GM12878 (cell line): ENCODE measurements around the gene PCDHGC3. TPM values are rescaled to one million over a fixed set of nuclear protein-coding genes. Genes with fewer than 3 reads are reported as not detected.

ENCODE experiments used
- ATAC-seq: fragments of 200-7000 bp; cut with Tn5 transposase; 3 replicates; pipeline ENCODE4 v1.9.1; 2020; ENCODE audit warnings: mild to moderate bottlenecking, moderate library complexity
- BruUV-seq: library from RNA; stranded (reverse); fragments of 400-500 nt; replicated peaks from 2 replicates; lab custom pipeline; 2021; lab: Mats Ljungman, UMichigan
- CTCF ChIA-PET: fragments of 300-600 bp; sonication (Branson Sonifier 250); formaldehyde crosslinking; extraction: SDS; loops from one replicate; lab custom pipeline; 2021; ENCODE audit warnings: inconsistent platforms; lab: Yijun Ruan, JAX
- POLR2A ChIA-PET: fragments of 350-600 bp; formaldehyde crosslinking; extraction: SDS; loops from one replicate; lab custom pipeline; 2021; ENCODE audit warnings: inconsistent platforms; lab: Charles Lee
- RAD21 ChIA-PET: fragments of 300-600 bp; sonication (Branson Sonifier 250); formaldehyde crosslinking; loops from one replicate; lab custom pipeline; 2023; ENCODE audit warnings: antibody characterized with exemption; ENCODE audit not compliant: unreplicated experiment; lab: Charles Lee
- SMC1A ChIA-PET: fragments of 300-600 bp; sonication (Branson Sonifier 250); formaldehyde crosslinking; loops from one replicate; lab custom pipeline; 2023; ENCODE audit not compliant: unreplicated experiment, uncharacterized antibody; lab: Charles Lee
- DNase-seq: peaks from one replicate; pipeline ENCODE4 v3.0.0-alpha.2; 2011; ENCODE audit warnings: low read depth, low spot score
- FAIRE-seq: peaks from 3 replicates; lab custom pipeline; 2011; peaks lifted over from hg19 to GRCh38; lab: Jason Lieb, UNC
- H2AFZ ChIP-seq: 2 replicates; pipeline ENCODE4 v1.6.0; 2011; ENCODE audit warnings: low read depth, low read length, control low read depth; ENCODE audit not compliant: control insufficient read depth
- H3K27ac ChIP-seq: 2 replicates; pipeline ENCODE4 v1.5.1; 2011; ENCODE audit warnings: control low read depth; ENCODE audit not compliant: control insufficient read depth, insufficient read depth
- H3K27me3 ChIP-seq, 2 experiments: replicated peaks in 1 of 2; 2 replicates each; pipeline versions ENCODE4 v1.6.0 to v1.6.1; 2011; ENCODE audit warnings: low read length in 1 of 2; ENCODE audit not compliant: control insufficient read depth in 2 of 2, insufficient read depth in 2 of 2
- H3K36me3 ChIP-seq, 2 experiments: 2 replicates each; pipeline ENCODE4 v1.5.1; 2011; ENCODE audit warnings: low read length in 1 of 2; ENCODE audit not compliant: control insufficient read depth in 2 of 2, insufficient read depth in 2 of 2
- H3K4me1 ChIP-seq: 2 replicates; pipeline ENCODE4 v1.6.1; 2011; ENCODE audit warnings: mild to moderate bottlenecking, low read length, moderate library complexity, mixed read lengths; ENCODE audit not compliant: control insufficient read depth, insufficient read depth
- H3K4me2 ChIP-seq: 2 replicates; pipeline ENCODE4 v1.6.0; 2011; ENCODE audit warnings: control low read depth; ENCODE audit not compliant: control insufficient read depth, insufficient read depth
- H3K4me3 ChIP-seq: fragments of 200-600 bp; sonication (generic); 2 replicates; pipeline ENCODE4 v1.5.1; 2016
- H3K79me2 ChIP-seq: 2 replicates; pipeline ENCODE4 v1.6.0; 2011; ENCODE audit warnings: low read length; ENCODE audit not compliant: control insufficient read depth, insufficient read depth
- H3K9ac ChIP-seq: 2 replicates; pipeline ENCODE4 v1.8.0; 2011; ENCODE audit warnings: low read length, control low read depth, mixed read lengths; ENCODE audit not compliant: control insufficient read depth, insufficient read depth
- H3K9me3 ChIP-seq: replicated peaks from 3 replicates; pipeline ENCODE4 v1.5.1; 2011; ENCODE audit warnings: mild to moderate bottlenecking, low read length; ENCODE audit not compliant: control insufficient read depth, insufficient read depth
- H4K20me1 ChIP-seq: 2 replicates; pipeline ENCODE4 v1.6.0; 2011; ENCODE audit not compliant: control insufficient read depth, insufficient read depth
- ATF3 ChIP-seq: IDR thresholded peaks from 2 replicates; pipeline ENCODE4 v1.6.1; 2011; ENCODE audit warnings: low read depth, mild to moderate bottlenecking, low read length, moderate library complexity, borderline replicate concordance; ENCODE audit errors: extremely low read depth
- ATF7 ChIP-seq: fragments of 450-650 bp; IDR thresholded peaks from 2 replicates; pipeline ENCODE4 v1.6.1; 2016; ENCODE audit warnings: low read depth, mild to moderate bottlenecking
- BRCA1 ChIP-seq: IDR thresholded peaks from 2 replicates; pipeline ENCODE4 v1.6.1; 2011; ENCODE audit warnings: low read depth, low read length, improper control_type of control experiment
- HDGF ChIP-seq: fragments of 450-650 bp; IDR thresholded peaks from 2 replicates; pipeline ENCODE4 v1.6.1; 2016; ENCODE audit warnings: antibody characterized with exemption
- HSF1 ChIP-seq: fragments of 150-350 bp; IDR thresholded peaks from 2 replicates; pipeline ENCODE4 v1.6.1; 2014; ENCODE audit warnings: mild to moderate bottlenecking, low read depth, low read length
- MTA2 ChIP-seq: fragments of 450-650 bp; IDR thresholded peaks from 2 replicates; pipeline ENCODE4 v1.6.1; 2016; ENCODE audit warnings: low read depth, mild to moderate bottlenecking, moderate library complexity
- NFYA ChIP-seq: IDR thresholded peaks from 2 replicates; pipeline ENCODE4 v1.6.1; 2011; ENCODE audit warnings: low read depth, mild to moderate bottlenecking, low read length, improper control_type of control experiment, borderline replicate concordance
- SIX5 ChIP-seq: IDR thresholded peaks from 2 replicates; pipeline ENCODE4 v1.6.1; 2011; ENCODE audit warnings: mild to moderate bottlenecking, low read depth, low read length, moderate library complexity; ENCODE audit not compliant: severe bottlenecking
- WGBS: methylation state at CpG from one replicate; pipeline ENCODE4 v1.1.6; 2016; ENCODE audit warnings: low lambda C conversion rate; ENCODE audit not compliant: insufficient replicate concordance, insufficient coverage; ENCODE audit errors: missing lambda C conversion rate; 5-methylcytosine and 5-hydroxymethylcytosine counted together
- in situ Hi-C: fragments of 300-500 bp; cut with MboI; formaldehyde crosslinking; loops from 9 replicates; pipeline ENCODE4 v1.14.3; 2018; ENCODE audit warnings: mixed read lengths
- intact Hi-C: fragments of 100-400 bp; cut with micrococcal nuclease; formaldehyde crosslinking; loops from one replicate; pipeline ENCODE4 v1.14.2; 2022; ENCODE audit not compliant: unreplicated experiment
- polyA plus RNA-seq, 11 experiments: library from polyadenylated mRNA; depleted of rRNA in 4 of 11; unstranded in 6 of 11; stranded (reverse) in 5 of 11; fragments of >200 nt; fragmentation: Nextera tagmentation in 4 of 11; fragmentation: Illumina TruSeq in 1 of 11; extraction: Ambion mirVana in 4 of 11; extraction: Trizol in 1 of 11; gene quantifications; 1 replicate in 1 of 11; 2 replicates in 10 of 11; pipeline versions ENCODE4 v1.2.1 to v1.2.3, GENCODE V29; 2011 to 2016; ENCODE audit warnings: inconsistent platforms in 2 of 11, missing spikeins in 2 of 11, low read depth in 1 of 11
- total RNA-seq, 4 experiments: library from RNA; depleted of rRNA in 3 of 4; stranded (reverse); fragments of >200 nt in 3 of 4; fragmentation: Illumina TruSeq in 1 of 4; extraction: Trizol in 1 of 4; gene quantifications; 2 replicates each; pipeline versions ENCODE4 v1.2.1 to v1.2.3, GENCODE V29; 2013 to 2021

Gene PCDHGC3
- total and polyA plus RNA-seq, 10 of the 15 experiments (the other 5 are each of a cell fraction or from before 2014, with no cell fraction given) = 0.53 to 22.1 (median 12.0) TPM

GRCh38 chr5:141511771-141512325, 36.1 kb downstream of the PCDHGC3 start:
- Histone ChIP-seq H2AFZ (no peak overlapping the region), H4K20me1 (no peaks in the 10 kb centered on the region), H3K4me3 (no peak overlapping the region), H3K9me3 (no peaks in the 10 kb centered on the region), H3K9ac (peak overlapping the region; percentile 21), H3K4me2 (peak overlapping the region; percentile 89), H3K4me1 (peaks cover 82% of the 10 kb centered on the region), H3K27me3 (no peaks in the 10 kb centered on the region), H3K27ac (peak overlapping the region; percentile 90), H3K79me2 (peaks cover 15% of the 10 kb centered on the region), H3K36me3 (peaks cover 6 to 7% of the 10 kb centered on the region in 2 experiments)
- ChIA-PET POLR2A (interaction anchor here (1.2 kb wide), 1 partner anchor 10 kb away, joined by 4 read pairs; no protein-coding TSS in a partner anchor), CTCF (interaction anchor here (0.5 to 11.9 kb wide), 23 partner anchors 9 to 571 kb away, joined by 3 to 213 read pairs (median 9); partner anchors contain the start of genes PCDHGA10, PCDHGA11, PCDHGA12 and PCDHGB7), RAD21 (interaction anchor here (0.6 to 11.6 kb wide), 9 partner anchors 11 to 94 kb away, joined by 3 to 109 read pairs (median 11); partner anchors contain the start of genes PCDHGA11, PCDHGA12, PCDHGB7 and PCDHGC3), SMC1A (interaction anchor here (1.2 to 10.8 kb wide), 7 partner anchors 14 to 99 kb away, joined by 3 to 176 read pairs (median 6); partner anchors contain the start of genes PCDHGA10, PCDHGA12 and PCDHGC3)
- in situ Hi-C loops (no loop called here), intact Hi-C loops (loop anchor here (1.0 to 5.0 kb wide), 3 partner anchors 82 to 125 kb away; partner anchors contain the start of genes HDAC3, PCDHGA11, PCDHGA12 and RELL2)
- TF ChIP-seq HSF1 (no peak), BRCA1 (0 out of 2 replicates have a peak, but pooled peaks have one; percentile 16), MTA2 (no peak), SIX5 (no peak), HDGF (no peak), ATF3 (no peak), ATF7 (no peak), NFYA (no peak)
- FAIRE-seq (no peak), DNase-seq (no peak), ATAC-seq (no peak)
- 25% methylated on average over 4 of the region's 4 CpGs for WGBS
- BruUV-seq = no TSS peak
